ENCODE data around the gene GABRG3.

DNA sequence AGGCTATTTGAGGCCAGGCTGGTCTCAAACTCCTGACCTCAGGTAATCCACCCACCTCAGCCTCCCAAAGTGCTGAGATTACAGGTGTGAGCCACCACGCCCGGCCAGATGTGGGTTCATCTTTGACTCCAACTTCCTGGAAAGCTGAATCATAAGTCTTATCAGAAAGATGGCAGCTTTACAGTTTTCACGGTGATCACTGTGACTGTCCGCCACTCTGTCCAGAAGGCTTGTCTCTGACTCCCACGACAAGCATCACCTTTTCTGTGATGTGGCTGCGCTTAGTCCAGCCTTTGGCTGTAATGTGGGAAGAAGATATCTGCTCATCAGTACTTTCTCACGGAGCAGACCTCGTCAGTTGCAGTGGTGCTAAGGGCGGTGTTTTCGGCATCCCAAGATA, 527.7 kb downstream of the GABRG3 start:
- TF ChIP-seq, protein P1, sequence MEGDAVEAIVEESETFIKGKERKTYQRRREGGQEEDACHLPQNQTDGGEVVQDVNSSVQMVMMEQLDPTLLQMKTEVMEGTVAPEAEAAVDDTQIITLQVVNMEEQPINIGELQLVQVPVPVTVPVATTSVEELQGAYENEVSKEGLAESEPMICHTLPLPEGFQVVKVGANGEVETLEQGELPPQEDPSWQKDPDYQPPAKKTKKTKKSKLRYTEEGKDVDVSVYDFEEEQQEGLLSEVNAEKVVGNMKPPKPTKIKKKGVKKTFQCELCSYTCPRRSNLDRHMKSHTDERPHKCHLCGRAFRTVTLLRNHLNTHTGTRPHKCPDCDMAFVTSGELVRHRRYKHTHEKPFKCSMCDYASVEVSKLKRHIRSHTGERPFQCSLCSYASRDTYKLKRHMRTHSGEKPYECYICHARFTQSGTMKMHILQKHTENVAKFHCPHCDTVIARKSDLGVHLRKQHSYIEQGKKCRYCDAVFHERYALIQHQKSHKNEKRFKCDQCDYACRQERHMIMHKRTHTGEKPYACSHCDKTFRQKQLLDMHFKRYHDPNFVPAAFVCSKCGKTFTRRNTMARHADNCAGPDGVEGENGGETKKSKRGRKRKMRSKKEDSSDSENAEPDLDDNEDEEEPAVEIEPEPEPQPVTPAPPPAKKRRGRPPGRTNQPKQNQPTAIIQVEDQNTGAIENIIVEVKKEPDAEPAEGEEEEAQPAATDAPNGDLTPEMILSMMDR (IDR thresholded peaks at IDR 0.05; ENCODE audit: insufficient read depth, low read length, poor library complexity, severe bottlenecking) = no peak
- no peak for TF ChIP-seq EZH2phosphoT487 (conservative IDR thresholded peaks at IDR 0.05; ENCODE audit: low read length)
